ENCODE measurements around the gene ALDH7A1.

DNA sequence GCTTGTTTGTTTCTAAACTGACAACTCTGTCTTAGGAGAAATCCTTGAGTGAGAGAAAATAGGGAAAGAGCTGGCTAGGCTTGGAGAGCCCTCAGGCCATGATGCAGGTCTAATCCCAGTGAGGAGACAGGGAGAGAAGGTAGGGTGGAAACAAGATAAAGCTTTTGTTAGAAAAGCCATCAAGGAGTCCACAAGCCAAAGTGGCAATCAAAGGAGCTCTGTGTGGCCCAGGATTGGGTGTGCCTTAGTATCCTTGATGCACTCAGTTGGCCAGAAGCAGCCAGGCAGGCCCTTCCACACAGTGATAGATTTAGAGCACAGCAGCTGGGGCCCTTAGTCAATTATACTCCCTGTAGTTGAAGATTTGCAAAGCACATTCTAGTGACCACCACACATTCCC, 73.9 kb downstream of the ALDH7A1 start:
- TF ChIP-seq ZSCAN29 (IDR thresholded peaks at IDR 0.05) (no peak), STAT3 (IDR thresholded peaks at IDR 0.05; ENCODE audit: low read depth, low read length) (no peak), TCF12 (IDR thresholded peaks at IDR 0.05; ENCODE audit: low read depth, low read length) (no peak), TAF1 (IDR thresholded peaks at IDR 0.05; ENCODE audit: borderline replicate concordance, low read depth, low read length) (no peak), CBX5 (IDR thresholded peaks at IDR 0.05; ENCODE audit: low read depth) (no peak), ZNF274 (IDR thresholded peaks at IDR 0.05; ENCODE audit: insufficient read depth, insufficient read length) (no peak), ETV6 (conservative IDR thresholded peaks at IDR 0.05 in 1 of 2, IDR thresholded peaks at IDR 0.05 in 1 of 2; ENCODE audit: borderline replicate concordance in 1 of 2, low read depth in 1 of 2) (no peak), NFIC (IDR thresholded peaks at IDR 0.05; ENCODE audit: low read depth, low read length) (no peak), POLR2AphosphoS5 (IDR thresholded peaks at IDR 0.05; ENCODE audit: low read length) (no peak)
- TF ChIP-seq, protein P1, sequence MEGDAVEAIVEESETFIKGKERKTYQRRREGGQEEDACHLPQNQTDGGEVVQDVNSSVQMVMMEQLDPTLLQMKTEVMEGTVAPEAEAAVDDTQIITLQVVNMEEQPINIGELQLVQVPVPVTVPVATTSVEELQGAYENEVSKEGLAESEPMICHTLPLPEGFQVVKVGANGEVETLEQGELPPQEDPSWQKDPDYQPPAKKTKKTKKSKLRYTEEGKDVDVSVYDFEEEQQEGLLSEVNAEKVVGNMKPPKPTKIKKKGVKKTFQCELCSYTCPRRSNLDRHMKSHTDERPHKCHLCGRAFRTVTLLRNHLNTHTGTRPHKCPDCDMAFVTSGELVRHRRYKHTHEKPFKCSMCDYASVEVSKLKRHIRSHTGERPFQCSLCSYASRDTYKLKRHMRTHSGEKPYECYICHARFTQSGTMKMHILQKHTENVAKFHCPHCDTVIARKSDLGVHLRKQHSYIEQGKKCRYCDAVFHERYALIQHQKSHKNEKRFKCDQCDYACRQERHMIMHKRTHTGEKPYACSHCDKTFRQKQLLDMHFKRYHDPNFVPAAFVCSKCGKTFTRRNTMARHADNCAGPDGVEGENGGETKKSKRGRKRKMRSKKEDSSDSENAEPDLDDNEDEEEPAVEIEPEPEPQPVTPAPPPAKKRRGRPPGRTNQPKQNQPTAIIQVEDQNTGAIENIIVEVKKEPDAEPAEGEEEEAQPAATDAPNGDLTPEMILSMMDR (IDR thresholded peaks at IDR 0.05 in 2 of 3, conservative IDR thresholded peaks at IDR 0.05 in 1 of 3; ENCODE audit: control insufficient read depth in 2 of 3, extremely low read depth in 1 of 3, insufficient read depth in 1 of 3, low read depth in 3 of 3, low read length in 3 of 3), result no peak
- TF ChIP-seq, protein P2, sequence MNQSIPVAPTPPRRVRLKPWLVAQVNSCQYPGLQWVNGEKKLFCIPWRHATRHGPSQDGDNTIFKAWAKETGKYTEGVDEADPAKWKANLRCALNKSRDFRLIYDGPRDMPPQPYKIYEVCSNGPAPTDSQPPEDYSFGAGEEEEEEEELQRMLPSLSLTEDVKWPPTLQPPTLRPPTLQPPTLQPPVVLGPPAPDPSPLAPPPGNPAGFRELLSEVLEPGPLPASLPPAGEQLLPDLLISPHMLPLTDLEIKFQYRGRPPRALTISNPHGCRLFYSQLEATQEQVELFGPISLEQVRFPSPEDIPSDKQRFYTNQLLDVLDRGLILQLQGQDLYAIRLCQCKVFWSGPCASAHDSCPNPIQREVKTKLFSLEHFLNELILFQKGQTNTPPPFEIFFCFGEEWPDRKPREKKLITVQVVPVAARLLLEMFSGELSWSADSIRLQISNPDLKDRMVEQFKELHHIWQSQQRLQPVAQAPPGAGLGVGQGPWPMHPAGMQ (IDR thresholded peaks at IDR 0.05; ENCODE audit: borderline replicate concordance), result no peak
- TF ChIP-seq, protein P3, sequence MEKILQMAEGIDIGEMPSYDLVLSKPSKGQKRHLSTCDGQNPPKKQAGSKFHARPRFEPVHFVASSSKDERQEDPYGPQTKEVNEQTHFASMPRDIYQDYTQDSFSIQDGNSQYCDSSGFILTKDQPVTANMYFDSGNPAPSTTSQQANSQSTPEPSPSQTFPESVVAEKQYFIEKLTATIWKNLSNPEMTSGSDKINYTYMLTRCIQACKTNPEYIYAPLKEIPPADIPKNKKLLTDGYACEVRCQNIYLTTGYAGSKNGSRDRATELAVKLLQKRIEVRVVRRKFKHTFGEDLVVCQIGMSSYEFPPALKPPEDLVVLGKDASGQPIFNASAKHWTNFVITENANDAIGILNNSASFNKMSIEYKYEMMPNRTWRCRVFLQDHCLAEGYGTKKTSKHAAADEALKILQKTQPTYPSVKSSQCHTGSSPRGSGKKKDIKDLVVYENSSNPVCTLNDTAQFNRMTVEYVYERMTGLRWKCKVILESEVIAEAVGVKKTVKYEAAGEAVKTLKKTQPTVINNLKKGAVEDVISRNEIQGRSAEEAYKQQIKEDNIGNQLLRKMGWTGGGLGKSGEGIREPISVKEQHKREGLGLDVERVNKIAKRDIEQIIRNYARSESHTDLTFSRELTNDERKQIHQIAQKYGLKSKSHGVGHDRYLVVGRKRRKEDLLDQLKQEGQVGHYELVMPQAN (conservative IDR thresholded peaks at IDR 0.05), result no peak
- TF ChIP-seq, protein P4, sequence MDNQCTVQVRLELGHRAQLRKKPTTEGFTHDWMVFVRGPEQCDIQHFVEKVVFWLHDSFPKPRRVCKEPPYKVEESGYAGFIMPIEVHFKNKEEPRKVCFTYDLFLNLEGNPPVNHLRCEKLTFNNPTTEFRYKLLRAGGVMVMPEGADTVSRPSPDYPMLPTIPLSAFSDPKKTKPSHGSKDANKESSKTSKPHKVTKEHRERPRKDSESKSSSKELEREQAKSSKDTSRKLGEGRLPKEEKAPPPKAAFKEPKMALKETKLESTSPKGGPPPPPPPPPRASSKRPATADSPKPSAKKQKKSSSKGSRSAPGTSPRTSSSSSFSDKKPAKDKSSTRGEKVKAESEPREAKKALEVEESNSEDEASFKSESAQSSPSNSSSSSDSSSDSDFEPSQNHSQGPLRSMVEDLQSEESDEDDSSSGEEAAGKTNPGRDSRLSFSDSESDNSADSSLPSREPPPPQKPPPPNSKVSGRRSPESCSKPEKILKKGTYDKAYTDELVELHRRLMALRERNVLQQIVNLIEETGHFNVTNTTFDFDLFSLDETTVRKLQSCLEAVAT (IDR thresholded peaks at IDR 0.05), result no peak
